Embryonic facial prominence (tissue), 1 donor: Measurements from ENCODE around the gene DLG2.
"Not testable (repeated sequence)": the region's sequence is repeated elsewhere in the genome, so short reads cannot be mapped to it uniquely, and the experiment has no call there.

Experiments
- DNase-seq: peaks from one replicate; pipeline ENCODE4 v3.0.0-alpha.2; 2016; ENCODE audit errors: extremely low spot score

Gene DLG2

DNA sequence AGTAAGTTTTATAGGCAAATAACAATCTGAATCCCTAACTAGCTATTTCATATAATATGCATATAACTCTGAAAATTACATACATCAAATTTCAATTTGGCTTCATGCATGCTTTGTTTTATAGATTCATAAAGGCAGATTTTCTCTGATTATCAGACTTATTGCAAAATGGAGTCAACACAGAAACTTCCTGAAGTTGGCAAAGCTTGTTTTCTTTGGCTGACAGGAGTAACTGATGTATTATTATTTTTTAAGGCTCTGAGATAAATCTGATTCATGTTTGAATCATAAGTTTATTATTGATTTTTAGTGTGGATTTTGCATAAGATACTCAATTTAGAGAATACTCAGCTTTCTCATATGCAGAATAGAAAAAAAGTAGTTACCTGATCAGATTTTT, 1984.6 kb downstream of the DLG2 start:
- no peak for DNase-seq

DNA sequence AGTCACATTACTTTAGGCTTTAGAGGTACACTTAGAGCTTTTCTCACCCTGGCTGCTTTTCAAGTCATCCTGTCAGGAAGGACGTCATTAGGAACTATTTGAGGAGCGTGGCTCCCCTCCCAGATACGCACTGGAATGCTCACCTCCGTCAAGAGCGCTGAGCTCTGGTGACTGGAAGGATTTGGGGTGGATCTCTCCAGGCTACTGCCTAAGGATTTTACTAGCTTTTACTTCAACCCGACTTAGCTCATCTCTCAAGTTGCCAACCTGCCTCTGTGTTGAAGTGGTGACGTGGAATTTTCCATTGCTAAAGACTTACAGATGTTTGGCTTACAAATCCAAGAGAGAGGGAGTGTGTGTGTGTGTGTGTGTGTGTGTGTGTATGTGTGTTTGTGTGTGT, 1985.6 kb downstream of the DLG2 start:
- peak; percentile 87 for DNase-seq

DNA sequence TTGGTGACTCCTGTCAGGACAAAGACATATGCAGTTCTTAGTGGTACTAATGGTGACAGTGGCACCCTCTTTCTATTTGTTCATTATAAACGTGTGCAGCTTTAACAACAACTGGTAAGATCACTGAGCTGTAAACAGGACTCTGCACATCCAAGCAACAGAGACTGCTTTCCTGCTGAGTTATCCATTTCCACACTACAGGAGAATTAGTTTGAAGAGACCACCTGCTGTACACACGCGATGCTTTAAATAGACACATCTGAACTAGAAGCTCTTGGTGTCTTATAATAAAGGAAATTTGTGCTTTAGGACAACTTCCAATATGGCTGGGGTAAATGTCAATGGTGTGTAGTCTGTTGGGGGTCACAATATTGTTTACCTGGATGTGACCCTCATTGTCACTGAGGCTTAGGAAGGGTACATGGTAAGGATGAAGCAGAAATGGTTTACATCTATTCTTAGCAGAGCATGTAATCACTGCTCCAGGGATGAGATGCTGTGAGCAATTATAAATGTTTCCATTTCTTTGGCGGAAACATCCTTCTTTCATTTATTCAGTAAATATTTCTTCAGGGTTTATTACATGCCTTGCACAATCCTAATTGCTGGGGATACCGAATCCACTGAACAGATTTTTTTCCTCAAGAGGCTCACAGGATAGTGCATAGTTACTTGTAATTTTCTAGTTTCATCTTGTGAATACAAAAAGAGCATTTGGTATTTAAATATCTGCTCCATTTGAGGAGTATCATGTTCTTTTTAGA, 1987.0 kb downstream of the DLG2 start:
- DNase-seq: no peak

DNA sequence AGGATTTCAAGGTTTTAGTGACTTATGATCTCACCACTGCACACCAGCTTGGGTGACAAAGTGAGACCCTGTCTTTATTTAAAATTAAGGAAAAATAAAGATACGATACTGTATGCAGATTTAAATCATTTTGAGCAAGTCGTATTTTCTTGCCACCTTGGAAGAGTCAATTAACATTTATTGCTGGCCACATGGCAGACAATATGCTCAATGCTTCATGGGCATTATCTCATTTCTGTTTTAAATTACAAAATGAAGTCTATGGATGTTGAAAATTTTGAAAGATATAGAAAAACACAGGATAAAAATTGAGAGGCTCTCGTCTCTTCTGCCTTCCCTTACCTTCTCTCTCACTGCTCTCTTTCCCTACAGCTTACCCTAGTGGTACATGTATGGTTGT, 1992.0 kb downstream of the DLG2 start:
- DNase-seq: no peak

- no peak for DNase-seq
Measured at GRCh38 chr11:83630211-83630610, 1996.9 kb downstream of the DLG2 start.

- DNase-seq: no peak
Measured at GRCh38 chr11:83629775-83630174, 1997.4 kb downstream of the DLG2 start.

- no peak for DNase-seq
Measured at GRCh38 chr11:83628622-83629355, 1998.4 kb downstream of the DLG2 start.

- DNase-seq: no peak
Measured at GRCh38 chr11:83625336-83625735, 2001.8 kb downstream of the DLG2 start.

DNA sequence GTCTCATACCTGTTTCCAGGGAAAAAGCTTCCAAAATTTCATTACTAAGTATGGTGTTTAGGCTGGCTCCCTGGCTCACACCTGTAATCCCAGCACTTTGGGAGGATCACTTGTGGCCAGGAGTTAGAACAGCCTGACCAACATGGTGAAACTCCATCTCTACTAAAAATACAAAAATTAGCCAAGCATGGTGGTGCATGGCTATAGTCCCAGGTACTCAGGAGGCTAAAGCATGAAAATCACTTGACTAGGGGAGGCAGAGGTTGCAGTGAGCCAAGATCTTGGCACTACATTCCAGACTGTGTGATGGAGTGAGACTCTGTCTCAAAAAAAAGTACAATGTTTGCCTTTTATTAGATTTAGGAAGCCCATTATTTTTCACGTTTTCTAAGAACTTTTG, 2009.5 kb downstream of the DLG2 start:
- DNase-seq: no peak

- DNase-seq: no peak
Measured at GRCh38 chr11:83613767-83614121, 2013.4 kb downstream of the DLG2 start.

DNA sequence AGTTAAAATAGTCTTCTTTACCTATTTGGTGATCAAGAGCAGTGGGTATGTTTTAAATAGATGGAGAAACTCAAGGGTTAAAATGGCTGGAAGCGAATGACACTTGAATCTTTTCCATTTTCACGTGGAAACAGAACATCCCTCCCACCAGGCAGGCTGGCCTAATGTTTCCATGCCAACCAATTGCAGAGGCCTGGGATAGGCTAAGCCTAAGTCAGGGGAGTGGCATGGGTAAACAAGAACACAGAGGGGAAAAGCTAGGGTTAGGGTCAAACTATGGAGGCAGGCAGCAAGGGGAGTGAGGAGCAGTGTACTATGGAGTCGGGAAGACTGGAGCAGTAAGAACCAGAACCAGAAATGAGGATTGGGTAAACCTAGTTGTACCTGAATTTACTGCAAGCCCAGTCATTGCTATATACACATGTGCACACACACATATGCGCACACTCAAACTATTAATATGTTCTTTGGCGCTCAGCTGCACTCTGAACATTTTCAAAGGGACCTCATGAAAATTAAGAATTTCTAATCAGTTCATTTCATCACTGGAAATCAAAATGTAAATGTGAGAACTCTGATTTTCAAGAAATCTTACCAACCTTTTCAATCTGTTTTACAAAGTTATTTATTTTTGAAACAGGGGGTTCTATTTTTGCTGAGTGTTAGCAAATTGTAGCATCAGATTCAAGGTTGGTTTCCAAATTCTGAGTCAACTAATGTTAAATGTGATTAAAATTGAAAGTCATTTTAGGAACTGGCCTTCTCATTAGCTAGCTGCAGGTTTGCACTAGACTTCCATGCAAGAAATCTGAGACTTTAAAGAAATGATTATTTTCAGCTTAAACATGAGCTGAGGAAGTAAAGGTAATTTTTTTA, 2014.0 kb downstream of the DLG2 start:
- DNase-seq: no peak

DNA sequence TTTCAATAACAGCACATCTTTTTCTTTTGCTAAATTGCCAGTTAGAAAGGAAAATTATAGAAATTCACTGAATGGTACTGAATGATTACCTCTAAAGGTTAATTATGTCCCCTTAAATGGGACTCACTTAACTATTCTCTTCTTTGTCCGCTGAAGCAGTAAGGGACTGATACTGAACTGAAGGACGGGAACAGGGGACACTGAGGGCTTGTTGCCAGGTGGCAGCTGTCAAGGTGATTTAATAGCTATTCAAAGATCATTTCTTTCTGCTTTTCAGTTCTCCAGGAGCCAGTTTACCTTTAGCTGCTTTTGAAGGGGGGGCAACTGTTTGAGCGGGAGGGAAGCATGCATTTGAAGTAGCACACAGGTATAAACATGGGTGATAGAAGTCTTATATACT, 2015.5 kb downstream of the DLG2 start:
- no peak for DNase-seq

GRCh38 chr11:83611031-83611430, 2016.1 kb downstream of the DLG2 start:
- no peak for DNase-seq

DNA sequence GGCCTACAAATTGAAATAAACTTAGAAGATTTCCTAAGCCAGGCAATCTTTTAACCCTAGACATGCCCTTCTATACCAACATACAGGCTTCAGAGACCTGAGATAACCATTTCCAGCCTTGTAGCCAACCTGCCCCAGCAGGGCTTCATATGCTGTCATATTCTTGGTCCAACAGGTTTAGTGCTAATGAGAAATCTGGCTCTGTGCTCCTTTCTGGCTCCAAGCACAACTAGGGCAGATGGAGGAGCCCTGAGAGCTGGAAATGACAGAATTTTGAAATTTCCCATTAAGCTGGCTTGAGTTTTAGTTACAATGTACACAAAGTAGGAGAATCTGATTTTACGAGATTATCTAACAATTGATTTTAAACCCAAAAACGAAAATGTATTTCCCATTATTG, 2018.0 kb downstream of the DLG2 start:
- DNase-seq: no peak

- DNase-seq: no peak
Measured at GRCh38 chr11:83608571-83608970, 2018.6 kb downstream of the DLG2 start.

GRCh38 chr11:83601914-83602527, 2025.1 kb downstream of the DLG2 start:
- no peak for DNase-seq

- no peak for DNase-seq
Measured at GRCh38 chr11:83601201-83601913, 2025.8 kb downstream of the DLG2 start.

DNA sequence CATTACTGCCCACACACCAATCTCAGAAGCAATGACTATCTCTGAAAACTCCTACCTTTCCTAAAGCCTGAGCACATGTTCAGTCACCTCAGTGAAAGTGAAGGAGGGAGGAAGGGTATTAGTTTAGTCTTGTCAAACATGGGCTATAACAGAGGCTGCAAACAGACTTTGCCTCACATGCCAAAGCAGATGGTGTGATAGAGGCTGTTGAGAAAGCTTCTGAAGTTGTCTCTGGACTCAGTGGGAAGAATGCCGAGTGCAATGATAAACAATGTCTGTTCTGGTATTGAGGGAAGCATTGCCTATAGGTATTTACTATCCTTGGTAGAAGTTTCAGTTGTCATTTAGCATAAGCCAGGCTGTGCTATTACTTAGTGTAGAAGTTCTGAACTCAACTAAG, 2026.5 kb downstream of the DLG2 start:
- DNase-seq: no peak

GRCh38 chr11:83599066-83599465, 2028.1 kb downstream of the DLG2 start:
- DNase-seq: no peak

DNA sequence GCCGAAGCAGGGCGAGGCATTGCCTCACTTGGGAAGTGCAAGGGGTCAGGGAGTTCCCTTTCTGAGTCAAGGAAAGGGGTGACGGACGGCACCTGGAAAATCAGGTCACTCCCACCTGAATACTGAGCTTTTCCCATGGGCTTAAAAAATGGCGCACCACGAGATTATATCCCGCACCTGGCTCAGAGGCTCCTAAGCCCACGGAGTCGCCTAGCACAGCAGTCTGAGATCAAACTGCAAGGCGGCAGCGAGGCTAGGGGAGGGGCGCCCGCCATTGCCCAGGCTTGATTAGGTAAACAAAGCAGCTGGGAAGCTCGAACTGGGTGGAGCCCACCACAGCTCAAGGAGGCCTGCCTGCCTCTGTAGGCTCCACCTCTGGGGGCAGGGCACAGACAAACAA, 2039.3 kb downstream of the DLG2 start:
- not testable (repeated sequence) for DNase-seq

DNA sequence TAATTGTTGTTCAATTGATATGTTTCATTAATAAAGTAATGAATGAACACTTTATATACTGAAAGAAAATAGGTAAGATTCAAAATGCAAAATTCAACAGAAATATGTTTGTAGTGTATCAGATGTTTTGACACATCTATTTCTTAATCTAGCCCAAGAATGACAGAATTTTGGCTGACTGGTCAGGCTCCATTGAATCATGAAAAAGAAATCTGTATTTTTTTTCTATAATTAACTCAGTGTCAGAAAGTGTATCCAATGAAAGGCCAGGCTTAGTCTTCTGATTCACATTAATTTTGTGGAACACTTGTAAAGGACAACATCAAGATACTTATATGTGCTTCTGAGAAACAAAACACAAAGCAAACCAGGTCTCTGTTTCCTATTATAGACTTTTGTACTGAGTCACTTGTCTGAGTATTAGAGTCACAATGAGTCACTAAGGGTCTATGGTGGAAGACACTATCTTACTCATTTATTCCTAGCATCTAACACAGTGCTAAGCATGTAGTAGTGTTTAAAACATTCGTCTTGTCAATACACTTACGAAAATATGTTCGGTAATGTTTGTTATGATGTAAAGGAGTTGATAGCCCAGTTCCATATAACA, 2043.3 kb downstream of the DLG2 start:
- no peak for DNase-seq
